SHP77 treated with DMSO at 0.1 percent for 48 hours (cell line): Measurements from ENCODE around the gene NKAIN2.
"Not testable (repeated sequence)": the region's sequence is repeated elsewhere in the genome, so short reads cannot be mapped to it uniquely, and the experiment has no call there.

Source experiments
- DNase-seq: peaks from one replicate; lab custom pipeline; 2025; lab: John Stamatoyannopoulos, UW

Gene NKAIN2

GRCh38 chr6:124330197-124330596, 526.5 kb downstream of the NKAIN2 start:
- DNase-seq: no peak

GRCh38 chr6:124334359-124334758, 530.7 kb downstream of the NKAIN2 start:
- no peak for DNase-seq

DNA sequence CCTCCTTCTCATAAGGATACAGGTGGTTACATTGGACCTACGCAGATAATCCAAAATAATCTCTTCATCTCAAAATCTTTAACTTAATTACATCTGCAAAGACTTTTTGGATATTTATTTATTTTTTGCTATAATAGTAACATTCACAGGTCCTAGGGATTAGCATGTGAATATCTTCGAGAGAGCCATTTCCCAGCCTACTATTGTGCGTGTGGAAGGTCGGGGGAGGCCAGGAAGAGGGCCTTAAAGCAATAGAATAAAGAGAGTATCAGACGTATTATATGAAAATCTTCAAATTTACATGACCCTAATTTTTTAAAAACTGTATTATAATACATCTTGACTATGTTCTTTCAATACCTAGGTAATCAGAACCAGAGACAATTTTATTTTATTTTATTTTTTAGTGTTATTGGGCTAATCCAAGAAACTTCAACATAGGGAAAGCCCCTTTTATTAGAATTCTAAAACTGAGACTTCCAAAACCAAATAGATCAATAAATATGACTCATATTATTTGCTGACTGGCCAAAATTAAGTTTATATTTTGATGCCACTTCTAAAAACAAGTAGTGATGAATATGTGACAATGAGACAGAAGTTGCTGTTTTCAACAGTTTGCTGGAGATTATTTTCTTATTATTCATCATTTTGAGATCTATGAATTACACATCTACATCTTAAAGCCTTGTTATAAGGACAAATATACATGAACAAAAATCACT, 536.1 kb downstream of the NKAIN2 start:
- DNase-seq: no peak

GRCh38 chr6:124348339-124348738, 544.7 kb downstream of the NKAIN2 start:
- not testable (repeated sequence) for DNase-seq

DNA sequence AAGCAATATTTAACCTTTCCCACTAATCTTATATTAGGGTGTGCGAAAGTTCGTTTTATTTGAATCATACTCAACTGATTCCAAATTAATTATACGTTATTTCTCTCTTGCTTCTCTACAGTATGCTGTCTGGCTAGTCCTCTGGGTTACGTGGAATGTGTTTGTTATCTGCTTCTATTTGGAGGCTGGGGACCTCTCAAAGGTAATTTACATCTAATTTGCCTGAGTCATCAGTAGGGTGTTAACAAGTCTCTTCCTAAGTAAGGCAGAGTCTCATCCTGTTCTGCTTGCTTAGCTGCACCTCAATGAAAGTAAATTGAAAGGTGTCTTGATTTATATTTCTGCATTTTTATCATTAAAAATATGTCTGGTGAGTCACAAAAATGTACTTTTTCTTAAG, 551.5 kb downstream of the NKAIN2 start:
- DNase-seq: no peak

GRCh38 chr6:124356276-124356810, 552.7 kb downstream of the NKAIN2 start:
- no peak for DNase-seq

DNA sequence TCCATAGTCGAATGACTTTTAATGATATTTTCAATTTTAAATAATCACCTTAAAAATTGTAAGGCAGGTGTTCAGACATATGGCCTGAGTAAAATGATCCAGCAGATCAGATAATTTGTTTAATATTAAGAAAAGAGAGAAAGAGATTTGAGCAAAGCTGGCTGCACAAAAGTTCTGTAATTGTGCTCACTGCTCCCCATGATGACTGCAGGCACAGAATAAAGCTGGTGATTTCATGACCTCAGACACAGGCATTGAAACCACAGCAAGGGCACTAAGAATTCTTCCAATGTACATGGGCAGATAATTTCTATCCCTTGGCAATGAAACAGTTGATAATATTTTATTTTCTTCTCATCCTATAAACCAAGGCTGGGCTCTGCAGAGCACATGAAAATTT, 553.1 kb downstream of the NKAIN2 start:
- DNase-seq: no peak

GRCh38 chr6:124368131-124368530, 564.5 kb downstream of the NKAIN2 start:
- DNase-seq: no peak

- DNase-seq: peak; percentile 27
These were observed 568.4 kb downstream of the NKAIN2 start for GRCh38 chr6:124371974-124372475.

DNA sequence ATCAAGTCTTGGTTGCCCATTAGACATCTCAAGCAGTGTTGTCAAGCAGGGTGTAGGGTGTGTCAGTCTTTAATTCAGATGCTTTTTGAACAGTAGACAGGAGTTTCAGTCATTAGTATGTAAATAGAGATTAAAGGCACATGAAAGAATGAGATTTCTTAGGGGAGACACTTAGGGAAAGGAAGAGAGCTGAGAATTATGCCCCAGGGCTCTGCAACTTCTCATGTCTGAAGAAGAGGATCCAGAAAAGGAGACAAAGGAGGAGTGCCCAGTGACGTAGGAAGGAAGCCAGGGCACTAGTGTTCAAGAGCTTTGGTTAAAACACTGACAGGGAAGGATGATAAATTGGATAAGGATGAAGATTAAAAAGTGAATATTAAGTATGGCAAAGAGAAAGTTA, 569.7 kb downstream of the NKAIN2 start:
- no peak for DNase-seq

DNA sequence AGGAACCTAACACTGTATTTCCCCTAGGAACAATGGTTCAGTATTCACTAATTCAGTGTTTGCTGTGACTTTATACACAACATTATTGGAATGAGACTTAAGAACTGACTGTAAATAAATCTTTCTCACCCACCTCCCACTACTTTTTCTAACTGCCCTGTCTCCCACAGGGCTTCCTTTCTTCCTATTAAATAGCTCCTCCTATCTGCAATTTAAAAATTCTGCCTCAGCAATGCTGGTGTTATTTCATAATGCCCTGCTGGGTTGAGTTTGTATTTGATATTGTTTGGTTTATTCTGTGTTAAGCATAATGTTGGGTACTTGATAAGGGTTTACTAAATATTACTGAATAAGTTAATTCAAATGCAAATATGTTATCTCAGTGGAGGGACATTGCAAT, 585.5 kb downstream of the NKAIN2 start:
- DNase-seq: no peak

DNA sequence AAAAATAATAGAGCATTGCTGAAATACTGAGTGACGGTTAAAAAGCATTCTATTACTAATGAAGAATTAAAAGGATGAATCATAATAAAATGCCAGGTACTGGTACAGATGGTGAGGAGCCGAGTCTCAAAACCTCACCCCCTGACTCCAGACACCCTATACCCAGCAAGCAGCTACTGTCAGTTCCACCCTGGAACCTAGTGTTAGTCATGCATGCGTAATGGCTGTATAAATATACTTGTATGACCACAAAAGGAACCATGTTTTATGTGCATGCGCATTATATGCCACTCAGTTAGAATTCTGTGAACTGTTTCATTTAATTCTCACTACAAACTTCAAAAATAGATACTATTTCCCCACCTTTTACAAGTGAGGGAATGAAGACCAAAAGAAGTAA, 589.9 kb downstream of the NKAIN2 start:
- DNase-seq: no peak

DNA sequence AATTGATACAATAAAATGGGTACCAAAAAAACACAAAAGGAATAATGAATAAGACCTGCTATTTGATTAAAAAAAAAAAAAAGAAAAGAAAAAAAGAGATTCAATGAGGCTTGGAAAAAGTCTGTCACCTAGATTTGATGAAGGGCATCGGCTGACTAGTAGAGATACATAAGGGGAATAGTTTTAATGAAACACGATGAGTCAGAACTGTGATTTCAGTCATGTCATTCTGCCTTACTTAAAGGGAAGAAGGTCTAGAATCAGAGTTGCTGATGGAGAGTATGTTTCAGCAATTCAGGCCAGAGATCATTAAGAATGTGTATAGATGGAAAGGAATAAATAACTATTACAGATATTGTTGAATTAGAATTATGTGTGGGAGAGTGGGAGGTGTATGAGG, 592.7 kb downstream of the NKAIN2 start:
- DNase-seq: no peak

- DNase-seq: no peak
These were observed 596.8 kb downstream of the NKAIN2 start for GRCh38 chr6:124400261-124400999.

DNA sequence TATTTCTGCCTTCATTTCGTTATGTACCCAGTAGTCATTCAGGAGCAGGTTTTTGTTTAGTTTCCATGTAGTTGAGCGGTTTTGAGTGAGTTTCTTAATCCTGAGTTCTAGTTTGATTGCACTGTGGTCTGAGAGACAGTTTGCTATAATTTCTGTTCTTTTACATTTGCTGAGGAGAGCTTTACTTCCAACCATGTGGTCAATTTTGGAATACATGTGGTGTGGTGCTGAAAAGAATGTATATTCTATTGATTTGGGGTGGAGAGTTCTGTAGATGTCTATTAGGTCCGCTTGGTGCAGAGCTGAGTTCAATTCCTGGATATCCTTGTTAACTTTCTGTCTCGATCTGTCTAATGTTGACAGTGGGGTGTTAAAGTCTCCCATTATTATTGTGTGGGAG, 606.8 kb downstream of the NKAIN2 start:
- DNase-seq: not testable (repeated sequence)

DNA sequence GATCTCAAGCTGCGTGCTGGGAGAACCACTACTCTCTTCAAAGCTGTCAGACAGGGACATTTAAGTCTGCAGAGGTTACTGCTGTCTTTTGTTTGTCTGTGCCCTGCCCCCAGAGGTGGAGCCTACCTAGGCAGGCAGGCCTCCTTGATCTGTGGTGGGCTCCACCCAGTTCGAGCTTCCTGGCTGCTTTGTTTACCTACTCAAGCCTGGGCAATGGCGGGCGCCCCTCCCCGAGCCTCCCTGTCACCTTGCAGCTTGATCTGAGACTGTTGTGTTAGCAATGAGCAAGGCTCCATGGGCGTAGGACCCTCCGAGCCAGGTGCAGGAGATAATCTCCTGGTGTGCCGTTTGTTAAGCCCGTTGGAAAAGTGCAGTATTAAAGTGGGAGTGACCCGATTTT, 609.0 kb downstream of the NKAIN2 start:
- DNase-seq: peak; percentile 6

DNA sequence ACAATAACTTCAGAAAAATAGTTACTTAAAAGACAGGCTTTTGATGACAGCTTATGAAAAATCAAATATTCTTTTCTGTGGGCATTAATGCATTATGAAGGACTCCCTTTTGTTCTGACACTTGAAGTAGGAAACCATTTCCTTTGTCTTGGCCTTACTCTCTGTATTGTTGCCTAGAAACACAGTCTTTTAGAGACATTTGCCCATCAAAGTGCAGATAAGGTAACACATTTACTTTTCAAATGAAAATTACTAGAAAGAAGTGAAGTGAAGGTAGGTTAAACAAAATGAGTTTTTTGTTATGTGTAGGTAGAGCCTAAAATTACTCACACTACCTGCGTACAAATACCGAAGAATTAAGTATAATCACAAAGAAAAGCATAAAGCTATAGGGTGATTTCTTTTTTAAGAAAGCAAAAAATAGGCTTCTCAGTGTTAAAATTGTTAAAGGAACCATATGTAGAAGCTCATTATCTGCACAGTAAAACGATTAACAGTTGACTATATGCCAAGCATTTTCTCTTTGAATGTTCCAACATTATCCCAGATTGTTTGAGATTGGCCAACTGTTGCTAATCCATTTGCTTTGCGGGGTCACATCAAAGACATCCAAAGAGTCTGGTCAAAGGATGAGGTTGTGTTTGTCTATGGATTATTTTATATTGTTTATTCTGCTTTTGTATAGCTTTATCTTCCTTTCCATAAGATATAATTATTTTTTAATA, 616.6 kb downstream of the NKAIN2 start:
- no peak for DNase-seq

DNA sequence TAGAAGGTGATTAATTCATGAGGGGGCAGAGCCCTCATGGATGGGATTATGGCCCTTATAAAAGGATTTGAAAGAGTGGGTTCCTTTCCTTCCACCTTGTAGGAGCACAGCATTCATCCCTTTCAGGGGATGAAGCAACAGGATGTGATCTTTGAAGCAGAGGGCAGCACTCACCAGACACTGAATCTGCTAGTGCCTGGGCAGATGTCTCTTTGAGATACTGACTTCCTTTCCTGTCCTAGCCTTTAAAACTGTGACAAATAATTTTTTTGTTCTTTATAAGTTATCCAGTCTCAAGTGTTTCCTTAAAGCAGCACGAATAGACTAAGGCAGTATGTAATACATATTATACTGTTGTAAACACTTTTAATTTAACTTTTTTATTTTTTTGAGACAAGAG, 620.0 kb downstream of the NKAIN2 start:
- DNase-seq: no peak

GRCh38 chr6:124430740-124431318, 627.2 kb downstream of the NKAIN2 start:
- DNase-seq: no peak

DNA sequence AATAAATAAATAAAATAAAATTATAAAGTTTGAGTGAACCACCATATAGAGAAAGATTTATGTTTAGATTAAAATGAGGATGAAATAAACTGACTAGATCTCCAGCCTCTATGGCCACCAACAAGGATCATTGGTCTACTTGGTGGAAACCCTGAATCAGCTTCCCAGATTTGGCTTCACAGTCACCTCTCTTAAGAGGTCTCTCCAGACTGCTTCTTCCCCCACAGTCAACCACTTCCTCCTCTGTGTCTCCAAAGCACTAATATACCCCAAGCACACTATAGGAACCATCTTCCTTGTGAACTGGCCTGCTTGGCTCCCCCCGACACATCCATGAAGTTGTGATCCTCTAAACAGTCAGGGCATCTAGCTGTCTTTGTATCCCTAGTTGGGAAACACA, 629.0 kb downstream of the NKAIN2 start:
- no peak for DNase-seq

DNA sequence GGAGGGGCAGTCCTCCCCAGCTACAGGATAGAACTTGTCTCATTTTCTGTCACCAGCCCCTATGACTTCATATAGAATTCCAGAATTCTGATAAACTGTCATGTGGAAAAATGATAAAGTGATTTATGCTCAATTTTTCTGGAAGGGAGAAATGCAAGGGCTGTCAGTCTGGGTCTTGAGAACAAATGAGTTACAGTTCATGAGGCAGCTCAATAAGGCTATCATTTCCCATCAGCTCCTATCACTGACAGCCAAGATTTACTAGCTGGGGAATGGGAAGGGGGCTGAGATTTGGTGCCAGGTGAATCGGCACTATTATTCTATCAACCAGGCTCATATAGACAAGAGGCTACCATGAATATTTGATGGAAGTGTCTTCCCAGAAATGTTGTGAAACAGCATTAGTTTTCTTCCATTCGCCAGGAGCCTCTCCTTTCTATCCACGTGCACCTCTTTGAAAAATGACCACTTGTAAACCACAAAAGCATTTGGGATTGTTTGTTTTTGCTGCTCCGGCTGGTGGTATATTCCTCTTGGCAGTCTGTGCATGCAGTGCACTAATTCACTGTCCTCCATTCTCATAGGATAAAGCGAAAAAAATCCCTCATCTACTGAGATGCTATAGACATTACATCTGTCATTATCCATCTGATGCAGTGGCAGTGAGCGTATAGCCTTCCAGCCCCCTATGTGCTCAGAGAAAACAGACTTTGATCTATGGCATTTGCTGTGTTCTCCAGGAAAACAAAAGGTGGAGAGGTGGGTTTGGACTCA, 629.9 kb downstream of the NKAIN2 start:
- DNase-seq: peak; percentile 87
